HG02610 (cell line): ENCODE results near the gene MTUS2.
A peak's percentile ranks its signal among the peaks of the same experiment; 100 is the strongest.

ENCODE experiments used
- ATAC-seq: cut with Tn5 transposase; IDR thresholded peaks from one replicate; pipeline ENCODE4 v1.9.1; 2021; ENCODE audit warnings: mild to moderate bottlenecking, moderate library complexity; ENCODE audit not compliant: unreplicated experiment

Gene MTUS2

GRCh38 chr13:29021311-29021710 is 201.2 kb downstream of the MTUS2 start:
- ATAC-seq = no peak

- no peak for ATAC-seq
Observed at GRCh38 chr13:29021717-29022116, 201.6 kb downstream of the MTUS2 start.

GRCh38 chr13:29022410-29022809 is 202.3 kb downstream of the MTUS2 start:
- no peak for ATAC-seq

- ATAC-seq = no peak
Observed at GRCh38 chr13:29022968-29023367, 202.8 kb downstream of the MTUS2 start.

- ATAC-seq = no peak
Observed at GRCh38 chr13:29024783-29025182, 204.6 kb downstream of the MTUS2 start.

GRCh38 chr13:29028868-29029267 is 208.7 kb downstream of the MTUS2 start:
- no peak for ATAC-seq

GRCh38 chr13:29038700-29039099 is 218.6 kb downstream of the MTUS2 start:
- ATAC-seq = no peak

- no peak for ATAC-seq
Observed at GRCh38 chr13:29039212-29039611, 219.1 kb downstream of the MTUS2 start.

- no peak for ATAC-seq
Observed at GRCh38 chr13:29046588-29046987, 226.4 kb downstream of the MTUS2 start.

- no peak for ATAC-seq
Observed at GRCh38 chr13:29049524-29049923, 229.4 kb downstream of the MTUS2 start.

GRCh38 chr13:29050719-29051118 is 230.6 kb downstream of the MTUS2 start:
- ATAC-seq = no peak

- ATAC-seq = no peak
Observed at GRCh38 chr13:29059800-29060199, 239.7 kb downstream of the MTUS2 start.

- no peak for ATAC-seq
Observed at GRCh38 chr13:29065142-29065541, 245.0 kb downstream of the MTUS2 start.

- no peak for ATAC-seq
Observed at GRCh38 chr13:29067306-29067945, 247.3 kb downstream of the MTUS2 start.

GRCh38 chr13:29073755-29074154 is 253.6 kb downstream of the MTUS2 start:
- no peak for ATAC-seq

GRCh38 chr13:29077051-29077813 is 257.1 kb downstream of the MTUS2 start:
- no peak for ATAC-seq

GRCh38 chr13:29081036-29081435 is 260.9 kb downstream of the MTUS2 start:
- peak; percentile 77 for ATAC-seq

- no peak for ATAC-seq
Observed at GRCh38 chr13:29081697-29082440, 261.7 kb downstream of the MTUS2 start.

- ATAC-seq = no peak
Observed at GRCh38 chr13:29099781-29100406, 279.8 kb downstream of the MTUS2 start.

GRCh38 chr13:29100758-29101157 is 280.6 kb downstream of the MTUS2 start:
- ATAC-seq = no peak

GRCh38 chr13:29101409-29101808 is 281.3 kb downstream of the MTUS2 start:
- no peak for ATAC-seq
